OCI-LY1 (cell line): ENCODE data around the gene VENTX.
"Not testable (repeated sequence)": the region's sequence is repeated elsewhere in the genome, so short reads cannot be mapped to it uniquely, and the experiment has no call there.

ENCODE experiments used
- CTCF ChIP-seq: fragments of 200-600 bp; sonication (generic), shearing (Covaris generic); IDR thresholded peaks from 2 replicates; pipeline ENCODE4 v1.5.1; 2017; ENCODE audit warnings: mild to moderate bottlenecking, antibody characterized with exemption, low read length, moderate library complexity, mixed read lengths
- EZH2 ChIP-seq: fragments of 200-600 bp; sonication (generic), shearing (Covaris generic); IDR thresholded peaks from 2 replicates; pipeline ENCODE4 v1.8.0; 2017; ENCODE audit warnings: borderline replicate concordance, mixed run types, mild to moderate bottlenecking, antibody characterized with exemption, low read length, moderate library complexity, mixed read lengths

DNA sequence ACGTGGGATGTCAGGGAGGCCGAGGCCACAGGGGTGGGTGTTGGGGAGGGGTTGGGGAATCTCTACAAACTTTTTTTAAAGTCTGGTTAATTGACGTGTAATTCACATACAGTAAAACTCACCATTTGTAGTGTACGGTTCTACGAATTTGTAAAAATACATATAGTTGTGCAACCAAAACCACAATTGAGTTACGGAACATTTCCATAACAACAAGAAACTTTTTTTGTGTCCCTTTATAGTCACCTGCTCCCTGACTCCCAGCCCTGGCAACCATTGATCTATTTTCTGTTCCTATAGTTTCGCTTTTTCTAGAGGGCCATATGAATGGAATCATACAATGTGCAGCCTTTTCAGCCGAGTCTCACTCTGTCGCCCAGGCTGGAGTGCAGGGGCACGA lies 2.9 kb upstream of the VENTX start:
- TF ChIP-seq EZH2, CTCF: not testable (repeated sequence)
